Measurements from ENCODE around the gene EPOP.

The EPOP gene

GRCh38 chr17:38671939-38672720, 2.6 kb downstream of the EPOP start:
- no peak for TF ChIP-seq CTCF (IDR thresholded peaks at IDR 0.05; ENCODE audit: low read depth, low read length)
- no peak overlapping the region for H3K4me3 ChIP-seq (ENCODE audit: low read depth, low read length)

- no peak overlapping the region for H3K4me3 ChIP-seq (ENCODE audit: low read depth, low read length)
Measured at GRCh38 chr17:38669520-38669919, 5.2 kb downstream of the EPOP start.

GRCh38 chr17:38667787-38668122, 7.0 kb downstream of the EPOP start:
- no peak overlapping the region for H3K4me3 ChIP-seq (ENCODE audit: low read depth, low read length)

More at GRCh38 chr17:38669520-38669919, 5.2 kb downstream of the EPOP start:
- TF ChIP-seq CTCF (IDR thresholded peaks at IDR 0.05; ENCODE audit: low read depth, low read length), result no peak

GRCh38 chr17:38667099-38667786, 7.5 kb downstream of the EPOP start:
- no peak overlapping the region for H3K4me3 ChIP-seq (ENCODE audit: low read depth, low read length)
- TF ChIP-seq CTCF (IDR thresholded peaks at IDR 0.05; ENCODE audit: low read depth, low read length), result peak; percentile 100

More at GRCh38 chr17:38667787-38668122, 7.0 kb downstream of the EPOP start:
- TF ChIP-seq CTCF (IDR thresholded peaks at IDR 0.05; ENCODE audit: low read depth, low read length), result no peak

- no peak overlapping the region for H3K4me3 ChIP-seq (ENCODE audit: low read depth, low read length)
- no peak for TF ChIP-seq CTCF (IDR thresholded peaks at IDR 0.05; ENCODE audit: low read depth, low read length)
Measured at GRCh38 chr17:38663964-38664644, 10.7 kb downstream of the EPOP start.

- no peak overlapping the region for H3K4me3 ChIP-seq (ENCODE audit: low read depth, low read length)
- TF ChIP-seq CTCF (IDR thresholded peaks at IDR 0.05; ENCODE audit: low read depth, low read length), result peak; percentile 78
Measured at GRCh38 chr17:38663125-38663751, 11.5 kb downstream of the EPOP start.
